Stimulated activated CD8-positive, alpha-beta memory T cell treated with anti-CD3 and anti-CD28 coated beads, Interleukin-7, amount 100 ng/mL, for 1 hour (primary cell): Measurements from ENCODE around the gene ZSCAN21.

Experiments used
- DNase-seq, 2 donors: peaks; one replicate each; pipeline ENCODE4 v3.0.0-alpha.2; 2020; ENCODE audit warnings: low read depth in 2 of 2

Gene ZSCAN21

GRCh38 chr7:100027197-100027596 lies 22.4 kb upstream of the ZSCAN21 start:
- DNase-seq: no peak

GRCh38 chr7:100029596-100029995 lies 20.0 kb upstream of the ZSCAN21 start:
- no peak for DNase-seq

- no peak for DNase-seq
These were observed 16.0 kb upstream of the ZSCAN21 start for GRCh38 chr7:100033526-100033925.

GRCh38 chr7:100034871-100035510 lies 14.6 kb upstream of the ZSCAN21 start:
- no peak for DNase-seq

GRCh38 chr7:100035876-100036275 lies 13.7 kb upstream of the ZSCAN21 start:
- no peak for DNase-seq

GRCh38 chr7:100038326-100038725 lies 11.2 kb upstream of the ZSCAN21 start:
- DNase-seq: no peak

GRCh38 chr7:100040575-100040974 lies 9.0 kb upstream of the ZSCAN21 start:
- DNase-seq: no peak

GRCh38 chr7:100044718-100045117 lies 4.9 kb upstream of the ZSCAN21 start:
- DNase-seq: no peak

GRCh38 chr7:100048680-100049079 lies 894 bp upstream of the ZSCAN21 start:
- no peak for DNase-seq

GRCh38 chr7:100051611-100052010 lies 2.0 kb downstream of the ZSCAN21 start:
- DNase-seq: no peak

GRCh38 chr7:100053215-100053614 lies 3.6 kb downstream of the ZSCAN21 start:
- DNase-seq: no peak

- no peak for DNase-seq
These were observed 7.4 kb downstream of the ZSCAN21 start for GRCh38 chr7:100057006-100057405.

- DNase-seq: no peak
These were observed 9.7 kb downstream of the ZSCAN21 start for GRCh38 chr7:100059251-100059739.

GRCh38 chr7:100061518-100062193 lies 12.1 kb downstream of the ZSCAN21 start:
- no peak for DNase-seq

- DNase-seq: no peak
These were observed 13.8 kb downstream of the ZSCAN21 start for GRCh38 chr7:100063376-100063775.

- DNase-seq: no peak
These were observed 14.6 kb downstream of the ZSCAN21 start for GRCh38 chr7:100064162-100064561.

GRCh38 chr7:100065452-100066186 lies 16.0 kb downstream of the ZSCAN21 start:
- DNase-seq: no peak

- DNase-seq: no peak
These were observed 17.4 kb downstream of the ZSCAN21 start for GRCh38 chr7:100066953-100067352.

GRCh38 chr7:100069991-100070390 lies 20.4 kb downstream of the ZSCAN21 start:
- no peak for DNase-seq

GRCh38 chr7:100071018-100071723 lies 21.6 kb downstream of the ZSCAN21 start:
- DNase-seq: no peak

GRCh38 chr7:100072462-100072861 lies 22.9 kb downstream of the ZSCAN21 start:
- DNase-seq: no peak

- no peak for DNase-seq
These were observed 25.3 kb downstream of the ZSCAN21 start for GRCh38 chr7:100074841-100075240.
